GM18508 (cell line): ENCODE data around the gene PRDM16.

Experiments used
- ATAC-seq: cut with Tn5 transposase; IDR thresholded peaks from one replicate; pipeline ENCODE4 v1.9.1; 2021; ENCODE audit warnings: moderate number of reproducible peaks; ENCODE audit not compliant: insufficient read depth, unreplicated experiment

PRDM16 gene

DNA sequence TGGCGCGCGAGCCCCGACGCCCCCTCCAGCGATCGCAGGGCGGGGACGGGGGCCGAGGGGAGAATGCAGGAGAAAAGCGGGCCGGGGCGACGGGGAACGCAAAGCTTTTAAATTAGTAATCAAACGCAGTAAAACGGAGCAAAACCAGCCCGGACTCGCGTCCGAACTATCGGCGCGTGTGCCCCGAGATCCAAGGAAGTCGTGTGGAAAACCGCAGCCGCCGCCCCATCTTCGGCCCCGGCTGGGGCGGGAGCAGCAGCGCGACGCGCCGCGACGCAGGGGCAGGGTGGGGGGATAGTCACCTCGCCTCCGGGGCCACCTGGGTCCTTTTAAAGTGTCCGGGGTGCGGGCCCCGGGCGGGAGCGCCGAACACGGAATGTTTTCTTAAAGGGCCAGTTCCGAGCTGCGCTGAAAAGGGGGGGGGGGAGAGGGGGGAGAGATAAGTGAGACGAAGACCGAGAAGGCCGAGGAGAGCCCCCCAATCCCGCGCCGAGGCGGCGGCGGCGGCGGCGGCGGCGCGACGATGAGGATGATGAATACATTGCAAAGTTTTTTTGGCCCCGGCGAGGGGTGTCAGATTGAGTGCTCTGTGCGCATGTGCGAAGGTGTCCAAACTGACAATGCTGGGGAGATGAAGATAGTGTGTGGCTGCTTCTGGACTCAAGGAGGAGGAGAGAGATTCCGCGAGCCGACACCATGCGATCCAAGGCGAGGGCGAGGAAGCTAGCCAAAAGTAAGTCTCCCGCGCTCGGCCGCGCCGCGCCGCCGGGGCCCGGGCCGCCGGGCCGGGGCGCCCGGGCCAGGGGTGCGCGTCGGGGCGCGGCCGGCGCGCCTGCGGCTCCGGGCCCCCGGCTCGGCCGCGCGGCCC is at the start of gene PRDM16:
TSS of gene PRDM16 (plus strand) at position 640 of the 868 bp plus-strand sequence. CDS start at position 697, 57 bp downstream.
- no peak for ATAC-seq

DNA sequence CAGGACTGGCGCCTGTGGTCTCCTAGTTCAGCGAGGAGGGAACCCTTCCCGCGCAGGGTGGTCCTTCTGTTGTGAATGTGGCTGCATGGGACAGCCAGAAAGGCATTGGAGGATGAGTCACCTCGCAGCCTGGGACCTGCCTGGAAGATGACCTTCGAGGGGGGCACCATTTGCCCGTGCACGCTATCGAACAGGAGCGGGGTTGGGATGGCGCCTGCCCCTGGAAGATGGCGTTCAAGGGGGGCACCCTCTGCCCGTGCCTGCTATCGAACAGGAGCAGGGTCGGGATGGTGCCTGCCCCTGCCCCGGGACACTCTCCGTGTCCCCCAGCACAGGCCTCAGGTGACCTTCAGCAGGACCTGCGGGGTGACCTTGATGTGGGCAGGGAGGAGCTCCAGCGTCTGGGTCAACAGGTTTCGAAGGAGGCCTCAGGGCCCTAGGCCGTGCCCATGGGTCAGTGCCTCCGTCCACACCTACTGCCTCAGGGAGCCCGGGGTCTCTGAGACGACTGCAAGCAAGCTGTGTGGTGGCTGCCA is 49.4 kb upstream of the PRDM16 start:
- ATAC-seq, result no peak

DNA sequence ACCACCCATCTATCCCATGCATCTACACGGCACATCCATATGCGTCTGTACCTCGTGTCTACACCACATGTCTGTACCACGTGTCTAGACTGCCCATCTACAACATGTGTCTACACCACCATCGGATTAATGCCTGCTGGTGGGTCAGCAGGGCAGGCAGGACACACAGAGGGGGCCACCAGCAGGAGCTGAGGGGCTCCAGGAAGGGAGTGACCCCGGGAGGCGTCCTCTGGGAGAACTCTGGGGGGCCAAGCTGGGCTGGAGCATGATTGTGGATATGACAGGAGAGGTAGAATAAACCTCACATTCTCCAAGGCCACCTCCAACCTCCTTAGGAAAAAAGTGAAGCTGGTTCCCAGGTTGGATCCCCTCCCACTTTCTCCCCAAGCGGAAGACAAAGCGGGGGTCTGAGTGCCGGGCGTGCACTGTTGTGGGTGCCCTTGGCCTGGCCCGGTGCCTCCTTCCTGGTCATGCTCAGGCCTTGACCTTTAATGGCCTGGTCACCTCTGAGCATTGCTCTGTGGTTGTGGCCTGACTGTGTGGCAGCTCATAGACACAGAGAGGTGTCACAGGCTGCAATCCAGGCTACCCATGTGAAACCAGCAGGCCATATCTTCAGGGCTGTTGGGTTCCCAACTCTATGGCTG is 48.6 kb upstream of the PRDM16 start:
- ATAC-seq, result no peak

DNA sequence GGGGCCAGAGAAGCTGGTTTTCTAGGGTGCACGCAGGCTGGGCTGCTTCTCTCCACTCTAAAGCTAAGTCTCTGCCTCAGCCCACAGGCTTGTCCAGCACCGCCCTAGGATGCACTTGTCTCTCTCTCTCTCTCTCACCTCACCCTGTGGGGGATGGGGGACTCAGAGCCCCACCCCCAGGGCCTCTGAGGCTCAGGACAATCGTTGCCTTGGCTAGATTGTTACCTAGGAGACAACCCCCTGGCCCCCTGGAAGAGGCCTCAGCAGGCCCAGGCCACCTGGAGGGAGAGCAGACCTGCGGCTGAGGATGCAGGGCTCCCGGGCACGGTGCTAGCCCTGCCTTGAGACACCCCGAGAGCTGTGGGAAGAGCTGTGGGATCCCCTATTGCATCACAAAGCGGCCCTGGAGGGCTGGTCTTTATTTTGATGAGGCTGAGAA is 47.8 kb upstream of the PRDM16 start, which contains the start of gene ACTRT2:
TSS of gene ACTRT2 (plus strand) at position 235 of the 439 bp plus-strand sequence. CDS start 220 bp downstream, outside the sequence.
- ATAC-seq, result no peak

DNA sequence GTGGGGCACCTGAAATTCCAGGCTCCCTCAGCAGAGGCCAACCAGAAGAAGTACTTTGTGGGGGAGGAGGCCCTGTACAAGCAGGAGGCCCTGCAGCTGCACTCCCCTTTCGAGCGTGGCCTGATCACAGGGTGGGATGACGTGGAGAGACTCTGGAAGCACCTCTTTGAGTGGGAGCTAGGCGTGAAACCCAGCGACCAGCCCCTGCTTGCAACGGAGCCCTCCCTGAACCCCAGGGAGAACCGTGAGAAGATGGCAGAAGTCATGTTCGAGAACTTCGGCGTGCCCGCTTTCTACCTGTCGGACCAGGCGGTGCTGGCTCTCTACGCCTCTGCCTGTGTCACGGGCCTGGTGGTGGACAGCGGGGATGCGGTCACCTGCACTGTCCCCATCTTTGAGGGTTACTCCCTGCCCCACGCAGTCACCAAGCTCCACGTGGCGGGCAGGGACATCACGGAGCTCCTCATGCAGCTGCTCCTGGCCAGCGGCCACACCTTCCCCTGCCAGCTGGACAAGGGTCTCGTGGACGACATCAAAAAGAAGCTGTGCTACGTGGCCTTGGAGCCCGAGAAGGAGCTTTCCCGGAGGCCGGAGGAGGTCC is 47.1 kb upstream of the PRDM16 start:
- ATAC-seq, result no peak

DNA sequence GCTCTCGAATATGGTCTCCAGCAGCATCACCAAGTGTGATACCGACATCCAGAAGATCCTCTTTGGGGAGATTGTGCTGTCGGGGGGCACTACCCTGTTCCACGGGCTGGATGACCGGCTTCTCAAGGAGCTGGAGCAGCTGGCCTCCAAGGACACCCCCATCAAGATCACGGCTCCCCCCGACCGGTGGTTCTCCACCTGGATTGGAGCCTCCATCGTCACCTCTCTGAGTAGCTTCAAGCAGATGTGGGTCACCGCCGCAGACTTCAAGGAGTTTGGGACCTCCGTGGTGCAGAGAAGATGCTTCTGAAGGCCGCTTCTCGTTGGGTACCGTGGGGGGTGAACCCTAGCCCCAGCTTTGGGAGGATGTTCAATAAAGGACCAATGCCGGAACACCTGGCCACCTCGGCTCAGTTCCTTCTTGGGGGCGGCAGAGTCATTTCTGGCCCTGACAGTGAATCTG is 46.5 kb upstream of the PRDM16 start:
- ATAC-seq, result no peak

DNA sequence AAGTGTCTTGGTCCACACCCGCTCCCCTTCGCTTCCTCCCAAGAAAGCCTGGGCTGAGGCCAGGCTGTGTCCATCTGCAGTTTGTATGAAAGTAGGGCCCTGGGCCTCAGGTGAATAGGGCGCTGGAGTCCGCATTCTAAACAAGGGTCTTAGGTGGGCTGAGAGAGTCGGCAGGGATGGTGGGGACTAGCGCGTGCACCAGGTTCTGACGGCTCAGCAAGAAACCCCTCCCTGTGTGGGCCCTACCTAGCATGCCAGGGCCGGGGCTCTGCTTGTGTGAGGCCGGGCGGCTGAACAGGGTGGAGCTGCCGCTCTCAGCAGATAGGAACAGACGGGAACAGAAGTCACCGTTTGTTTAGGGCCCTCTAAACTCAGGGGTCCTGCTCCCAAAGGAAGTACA is 46.0 kb upstream of the PRDM16 start:
- ATAC-seq, result no peak

DNA sequence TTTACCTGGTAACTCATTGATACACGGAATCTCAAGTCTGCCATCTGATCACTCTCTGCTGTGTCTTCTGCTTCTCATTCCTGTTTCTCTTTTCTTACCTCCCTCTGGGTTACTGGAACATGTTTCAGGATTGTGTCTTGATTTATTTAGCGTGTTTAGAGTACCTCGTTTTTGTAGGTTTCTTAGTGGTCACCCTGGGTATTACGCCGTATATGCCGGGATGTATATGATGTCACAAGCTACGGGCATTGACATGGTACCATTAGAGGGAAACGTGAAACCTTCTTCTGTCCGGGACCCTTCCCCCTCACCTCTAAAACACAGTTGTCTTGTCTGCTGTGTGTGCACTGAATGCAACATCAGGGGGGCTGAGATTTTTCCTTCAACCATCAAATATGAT is 45.0 kb upstream of the PRDM16 start:
- ATAC-seq, result no peak

DNA sequence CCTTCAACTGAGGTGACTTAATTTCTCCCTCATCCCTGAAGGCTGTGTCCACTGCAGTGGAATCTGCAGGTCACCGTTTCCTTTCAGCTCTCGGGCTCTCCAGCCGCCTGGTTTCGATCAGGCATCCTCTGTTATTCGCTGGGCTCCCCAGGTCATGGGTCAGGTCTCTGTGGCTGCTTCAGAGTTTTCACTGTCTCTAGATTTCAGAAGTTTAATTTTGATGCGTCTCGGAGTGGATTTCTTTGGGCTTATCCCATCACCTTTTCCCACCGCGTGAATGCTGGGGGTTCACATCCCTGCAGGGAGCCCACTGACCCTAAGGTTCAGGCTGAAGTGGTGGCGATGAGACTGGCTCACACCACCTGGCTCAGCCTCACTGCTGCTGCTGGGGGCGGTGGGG is 44.4 kb upstream of the PRDM16 start:
- ATAC-seq, result no peak

DNA sequence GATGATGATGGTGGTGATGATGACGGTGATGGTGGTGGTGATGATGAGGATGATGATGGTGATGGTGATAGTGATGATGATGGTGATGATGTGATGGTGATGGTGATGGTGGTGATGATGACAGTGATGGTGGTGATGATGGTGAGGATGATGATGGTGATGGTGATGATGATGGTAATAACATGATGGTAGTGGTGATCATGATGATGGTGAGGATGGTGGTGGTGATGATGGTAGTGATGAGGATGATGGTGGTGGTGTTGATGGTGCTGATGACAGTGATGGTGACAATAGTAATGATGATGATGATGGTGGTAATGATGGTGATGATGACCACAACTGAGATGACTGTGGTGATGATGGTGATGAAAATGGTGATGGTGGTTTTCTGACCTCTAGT is 42.9 kb upstream of the PRDM16 start:
- no peak for ATAC-seq

DNA sequence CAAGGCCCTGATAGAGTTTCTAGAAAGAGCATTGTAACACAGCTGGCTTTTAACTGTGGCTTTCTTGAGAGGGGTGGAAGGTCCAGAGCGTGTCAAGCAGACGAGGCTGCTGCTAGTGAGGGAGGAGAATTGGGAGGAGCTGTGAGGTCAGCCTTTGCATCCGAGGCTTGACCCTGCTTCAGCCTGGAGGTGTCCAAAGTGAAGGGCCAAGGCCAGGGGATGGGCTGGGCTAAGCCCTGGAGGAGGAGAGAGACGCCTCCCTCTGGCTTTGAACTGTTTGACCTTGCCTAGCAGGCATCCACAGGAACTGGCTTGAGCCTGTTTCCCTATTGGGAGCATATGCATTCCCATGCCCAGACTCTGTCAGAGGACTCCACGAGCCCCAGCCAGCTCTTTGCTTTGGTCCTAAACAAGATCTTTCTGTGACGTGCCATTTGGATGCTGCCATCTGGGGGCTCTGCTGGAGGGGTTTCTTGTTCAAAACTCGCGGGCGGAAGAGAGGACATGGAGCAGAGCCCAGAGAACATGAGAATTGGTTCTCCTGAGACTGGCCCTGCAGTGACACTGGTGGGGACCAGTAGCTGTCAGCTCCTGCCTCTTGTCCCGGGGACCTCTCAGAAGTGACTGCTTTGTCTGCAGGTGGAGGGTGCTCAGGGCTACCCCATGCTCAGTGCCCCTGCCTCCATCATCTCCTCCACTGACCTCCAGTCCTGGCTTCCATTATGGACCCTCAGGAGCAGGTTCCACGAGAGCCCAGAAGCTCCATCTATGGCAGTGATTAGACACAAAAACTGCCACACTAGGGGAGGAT is 42.2 kb upstream of the PRDM16 start:
- ATAC-seq, result no peak

DNA sequence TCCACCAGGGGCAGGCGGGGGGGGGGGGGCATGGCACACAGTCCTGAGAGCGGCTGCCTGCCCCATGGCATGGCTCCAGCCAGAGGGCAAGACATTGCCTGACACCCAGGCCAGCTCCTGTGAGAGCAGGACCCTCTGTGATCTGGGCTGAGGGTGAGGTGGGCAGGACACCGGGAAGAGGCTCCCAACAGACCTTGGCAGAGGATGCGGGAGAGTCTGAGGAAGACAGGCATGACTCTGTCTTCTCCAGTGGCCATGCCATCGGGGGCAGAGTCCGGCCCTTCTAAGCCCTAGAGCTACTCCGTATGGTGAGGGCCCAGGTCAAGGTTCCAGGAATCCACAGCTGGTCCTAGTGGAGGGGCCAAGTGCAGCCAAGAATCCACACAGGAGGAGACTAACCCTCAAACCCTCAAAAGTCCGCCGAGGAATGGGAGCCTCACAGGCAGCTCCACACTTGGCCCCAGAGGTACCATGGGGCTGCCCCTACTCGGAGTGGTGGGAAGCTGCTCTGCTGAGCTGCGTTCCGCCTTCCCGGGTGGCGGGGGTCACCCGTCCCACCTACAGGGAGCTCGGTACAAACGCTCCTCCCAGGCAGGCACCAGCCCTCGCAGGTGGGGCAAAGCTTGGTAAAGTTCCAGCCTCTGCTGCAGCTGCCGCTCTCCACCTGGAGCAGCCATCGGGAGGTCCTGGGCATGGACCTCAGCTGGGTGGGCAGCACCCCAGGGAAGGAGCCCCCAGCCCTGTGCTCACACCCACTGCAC is 41.2 kb upstream of the PRDM16 start:
- ATAC-seq, result no peak

DNA sequence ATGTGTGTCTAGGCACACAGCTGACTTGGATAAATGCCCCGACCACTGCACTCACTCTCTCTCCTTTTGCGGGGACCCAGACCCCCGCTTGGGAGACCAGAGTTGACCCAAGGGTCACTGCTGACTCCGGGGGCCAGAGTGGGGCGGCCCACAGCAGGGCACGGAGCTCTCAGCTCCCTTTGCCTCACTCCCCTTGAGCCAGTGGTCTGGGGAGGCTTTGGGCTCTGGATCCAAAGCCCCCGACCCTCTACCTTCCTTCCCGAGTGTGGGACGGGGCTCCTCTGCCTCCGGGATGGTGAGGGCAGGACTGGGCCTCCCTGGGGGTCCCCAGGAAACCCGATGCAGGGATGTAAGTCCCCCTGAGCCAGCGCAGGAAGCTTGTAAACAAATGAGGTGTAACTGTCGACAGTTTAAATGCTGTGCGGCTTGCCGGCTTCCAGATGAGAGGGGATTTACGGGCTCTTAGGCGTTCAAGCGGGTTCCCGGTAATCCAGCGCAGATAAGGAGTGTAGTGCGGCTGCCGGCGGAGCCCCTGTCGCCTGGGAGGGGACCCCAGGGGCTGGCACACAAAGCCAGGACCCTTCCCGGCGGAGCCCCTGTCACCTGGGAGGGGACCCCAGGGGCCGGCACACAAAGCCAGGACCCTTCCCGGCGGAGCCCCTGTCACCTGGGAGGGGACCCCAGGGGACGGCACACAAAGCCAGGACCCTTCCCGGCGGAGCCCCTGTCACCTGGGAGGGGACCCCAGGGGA is 40.3 kb upstream of the PRDM16 start:
- no peak for ATAC-seq

DNA sequence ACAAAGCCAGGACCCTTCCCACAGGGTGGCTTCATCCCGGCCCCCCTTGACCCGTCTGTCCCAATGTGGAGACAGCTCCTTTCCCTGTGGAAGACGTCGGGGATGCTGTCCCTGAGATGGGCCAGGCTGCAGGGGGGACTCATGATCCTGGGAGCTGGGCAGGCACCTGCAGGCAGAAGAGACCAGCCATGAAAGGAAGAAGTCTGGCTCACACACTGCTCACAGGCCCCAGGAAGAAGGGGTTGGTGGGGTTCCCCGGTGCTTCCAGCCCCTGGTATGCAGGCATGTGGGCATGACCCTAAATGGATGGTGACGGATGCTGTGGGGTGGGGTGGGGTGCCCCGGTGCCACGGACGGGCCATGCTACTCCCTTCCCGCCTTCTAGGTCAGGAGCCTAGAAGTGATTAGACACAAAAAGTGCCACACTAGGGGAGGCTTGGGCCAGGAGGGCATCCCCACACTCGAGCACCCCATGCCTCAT is 39.5 kb upstream of the PRDM16 start:
- ATAC-seq, result no peak

DNA sequence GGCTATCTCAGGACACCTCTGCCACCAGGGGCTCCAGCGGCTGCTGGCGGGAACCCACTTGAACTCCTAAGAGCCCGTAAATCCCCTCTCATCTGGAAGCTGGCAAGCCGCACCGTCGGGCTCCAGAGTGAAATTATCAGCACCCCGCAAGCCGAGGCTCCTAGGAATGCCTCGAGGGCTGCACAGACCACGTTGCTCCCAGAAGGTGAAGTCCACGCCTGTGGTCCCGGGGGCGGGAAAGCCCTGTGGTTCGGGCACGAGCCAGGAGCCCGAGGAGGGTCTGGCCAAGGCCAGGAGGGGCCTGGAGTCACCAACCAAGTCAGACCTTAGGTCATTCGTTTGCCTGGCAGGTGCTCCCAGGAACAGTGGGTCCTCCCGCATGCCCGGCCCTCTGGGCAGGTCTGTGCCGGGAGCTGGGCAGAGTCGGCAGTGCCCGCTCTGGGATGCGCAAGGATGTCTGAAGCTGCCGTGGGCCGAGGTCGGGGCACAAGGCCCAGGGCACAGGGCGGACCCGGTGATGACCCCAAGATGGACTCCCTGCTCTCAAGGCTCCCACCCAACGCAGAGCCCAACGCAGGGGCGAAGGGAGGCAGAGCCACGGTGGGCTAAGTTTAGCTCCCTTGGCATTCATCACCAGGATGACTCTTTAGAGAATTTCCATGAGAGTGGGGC is 38.9 kb upstream of the PRDM16 start:
- ATAC-seq, result no peak

DNA sequence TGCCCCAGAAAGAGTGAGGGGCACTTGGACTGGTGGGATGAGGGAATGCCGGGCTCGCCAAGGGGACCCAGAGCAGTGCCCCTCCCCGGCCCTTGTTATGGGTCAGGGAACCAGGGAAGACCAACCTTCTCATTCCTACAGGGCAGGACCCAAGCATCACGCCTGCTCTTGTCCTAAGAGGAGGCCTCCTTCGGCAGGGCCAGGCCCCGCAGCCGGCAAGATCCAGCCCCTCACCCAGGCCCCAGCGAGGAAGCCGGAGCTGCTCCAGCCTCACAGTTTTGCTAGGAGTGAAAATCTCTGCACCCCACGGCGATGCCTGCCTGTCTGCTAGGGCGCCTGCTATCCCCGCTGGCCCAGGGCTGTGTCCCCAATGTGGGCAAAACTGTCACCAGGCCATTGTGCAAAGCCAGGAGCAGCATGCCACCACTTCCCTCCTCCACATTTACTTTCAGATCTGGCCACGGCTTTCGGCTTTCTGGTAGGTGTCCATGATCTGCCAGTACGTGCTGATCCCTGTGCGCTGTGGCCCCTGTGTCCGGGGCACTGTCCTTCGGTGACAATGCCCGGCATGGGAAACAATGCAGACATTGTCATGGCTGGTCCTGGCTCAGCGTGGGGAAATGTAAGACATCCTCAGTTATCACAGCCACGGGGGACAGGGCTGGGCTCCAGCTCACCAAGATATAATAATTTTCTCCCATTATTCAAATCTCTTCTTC is 38.2 kb upstream of the PRDM16 start:
- ATAC-seq, result no peak
